IMR-90 (cell line): ENCODE data around the gene MTTP. TPM values are rescaled to one million over a fixed set of nuclear protein-coding genes. Genes with fewer than 3 reads are reported as not detected.

Experiments
- ATAC-seq: fragments of 200-7000 bp; cut with Tn5 transposase; 2 replicates; pipeline ENCODE4 v1.9.1; 2020; ENCODE audit warnings: low read depth, mild to moderate bottlenecking, moderate library complexity
- BruUV-seq: library from RNA; stranded (reverse); fragments of 400-500 nt; replicated peaks from 2 replicates; lab custom pipeline; 2021; lab: Mats Ljungman, UMichigan
- CTCF ChIA-PET: fragments of 300-600 bp; formaldehyde crosslinking; extraction: SDS; loops from one replicate; lab custom pipeline; 2021; ENCODE audit warnings: antibody characterized with exemption; lab: Yijun Ruan, JAX
- POLR2A ChIA-PET: fragments of 300-600 bp; sonication (Branson Sonifier 250); formaldehyde crosslinking; loops from one replicate; lab custom pipeline; 2022; ENCODE audit warnings: antibody characterized with exemption; ENCODE audit not compliant: unreplicated experiment; lab: Charles Lee
- DNase-seq: peaks from one replicate; pipeline ENCODE4 v3.0.0; 2013
- H2AFZ ChIP-seq: replicated peaks from 2 replicates; pipeline ENCODE3; 2013; ENCODE audit warnings: low read length, mild to moderate bottlenecking; ENCODE audit not compliant: poor library complexity
- H2AK5ac ChIP-seq: 2 replicates; pipeline ENCODE4 v1.6.1; 2013; ENCODE audit warnings: low read depth, low read length, inconsistent platforms
- H2AK9ac ChIP-seq: replicated peaks from 2 replicates; pipeline ENCODE3; 2013; ENCODE audit warnings: mild to moderate bottlenecking, low read depth, low read length, moderate library complexity; ENCODE audit not compliant: poor library complexity
- H2BK120ac ChIP-seq: 2 replicates; pipeline ENCODE4 v1.6.1; 2013; ENCODE audit warnings: low read depth, low read length, inconsistent platforms
- H2BK15ac ChIP-seq: 3 replicates; pipeline ENCODE4 v1.6.1; 2013; ENCODE audit warnings: low read depth, low read length, inconsistent platforms
- H2BK20ac ChIP-seq: 2 replicates; pipeline ENCODE4 v1.6.1; 2013; ENCODE audit warnings: low read depth, mild to moderate bottlenecking, inconsistent platforms, low read length, moderate library complexity
- H2BK5ac ChIP-seq: 2 replicates; pipeline ENCODE4 v1.6.1; 2013; ENCODE audit warnings: mild to moderate bottlenecking, low read depth, low read length, inconsistent platforms; ENCODE audit not compliant: poor library complexity, severe bottlenecking
- H3K14ac ChIP-seq: replicated peaks from 2 replicates; pipeline ENCODE4 v1.6.1; 2013; ENCODE audit warnings: low read depth, low read length, inconsistent platforms
- H3K18ac ChIP-seq: 2 replicates; pipeline ENCODE4 v1.6.1; 2013; ENCODE audit warnings: low read depth, low read length, control low read depth
- H3K23ac ChIP-seq: 2 replicates; pipeline ENCODE4 v1.6.1; 2013; ENCODE audit warnings: low read depth, low read length, inconsistent platforms
- H3K27ac ChIP-seq: 2 replicates; pipeline ENCODE4 v1.5.1; 2013; ENCODE audit warnings: mild to moderate bottlenecking, control low read depth, low read length; ENCODE audit not compliant: insufficient read depth
- H3K27me3 ChIP-seq: 2 replicates; pipeline ENCODE4 v1.6.1; 2013; ENCODE audit warnings: low read length; ENCODE audit not compliant: control insufficient read depth, insufficient read depth
- H3K36me3 ChIP-seq: 2 replicates; pipeline ENCODE4 v1.6.1; 2013; ENCODE audit warnings: low read length, mixed read lengths; ENCODE audit not compliant: control insufficient read depth, insufficient read depth
- H3K4ac ChIP-seq: 2 replicates; pipeline ENCODE4 v1.6.1; 2013; ENCODE audit warnings: low read depth, low read length, inconsistent platforms
- H3K4me1 ChIP-seq: 2 replicates; pipeline ENCODE4 v1.6.1; 2013; ENCODE audit warnings: low read length, mixed read lengths; ENCODE audit not compliant: control insufficient read depth, insufficient read depth
- H3K4me2 ChIP-seq: 2 replicates; pipeline ENCODE4 v1.6.1; 2013; ENCODE audit warnings: low read depth, mild to moderate bottlenecking, control low read depth, low read length, moderate library complexity
- H3K4me3 ChIP-seq: 2 replicates; pipeline ENCODE4 v1.5.1; 2013; ENCODE audit warnings: low read depth, mild to moderate bottlenecking, control low read depth, low read length, moderate library complexity; ENCODE audit not compliant: insufficient read depth
- H3K56ac ChIP-seq: 2 replicates; pipeline ENCODE4 v1.6.1; 2013; ENCODE audit warnings: low read length, inconsistent platforms; ENCODE audit not compliant: insufficient read depth; ENCODE audit errors: extremely low read depth
- H3K79me1 ChIP-seq, 2 experiments: 2 replicates each; pipeline ENCODE4 v1.6.1; 2013; ENCODE audit warnings: low read length in 2 of 2, inconsistent platforms in 1 of 2, low read depth in 1 of 2
- H3K9ac ChIP-seq: 2 replicates; pipeline ENCODE4 v1.6.1; 2013; ENCODE audit warnings: low read depth, low read length, control low read depth
- H3K9me1 ChIP-seq: 2 replicates; pipeline ENCODE4 v1.6.1; 2013; ENCODE audit warnings: low read length, inconsistent platforms; ENCODE audit not compliant: insufficient read depth
- H3K9me3 ChIP-seq: 2 replicates; pipeline ENCODE4 v1.6.1; 2013; ENCODE audit warnings: low read length; ENCODE audit not compliant: control insufficient read depth, insufficient read depth
- H4K20me1 ChIP-seq: 2 replicates; pipeline ENCODE4 v1.6.1; 2013; ENCODE audit warnings: low read length, inconsistent platforms; ENCODE audit not compliant: insufficient read depth
- H4K5ac ChIP-seq: 2 replicates; pipeline ENCODE4 v1.6.1; 2013; ENCODE audit warnings: mild to moderate bottlenecking, low read depth, low read length, control low read depth
- H4K8ac ChIP-seq, 2 experiments: 2 replicates each; pipeline ENCODE4 v1.6.1; 2013; ENCODE audit warnings: low read depth in 2 of 2, low read length in 2 of 2, control low read depth in 1 of 2, inconsistent platforms in 1 of 2
- H4K91ac ChIP-seq: 2 replicates; pipeline ENCODE4 v1.6.1; 2013; ENCODE audit warnings: low read depth, low read length, inconsistent platforms; ENCODE audit not compliant: insufficient read depth
- CHD1 ChIP-seq: IDR thresholded peaks from 2 replicates; pipeline ENCODE4 v1.6.1; 2012; ENCODE audit warnings: low read depth, low read length, improper control_type of control experiment
- FOS ChIP-seq: fragments of 150-350 bp; IDR thresholded peaks from 2 replicates; pipeline ENCODE4 v1.6.1; 2016; ENCODE audit warnings: low read depth, low read length
- POLR2A ChIP-seq: IDR thresholded peaks from 2 replicates; pipeline ENCODE4 v1.6.1; 2012; ENCODE audit warnings: mild to moderate bottlenecking, low read depth, low read length
- RAD21 ChIP-seq: IDR thresholded peaks from 2 replicates; pipeline ENCODE4 v1.6.1; 2012; ENCODE audit warnings: low read length, improper control_type of control experiment
- RCOR1 ChIP-seq: IDR thresholded peaks from 2 replicates; pipeline ENCODE4 v1.6.1; 2012; ENCODE audit warnings: mild to moderate bottlenecking, low read length, improper control_type of control experiment; ENCODE audit not compliant: insufficient replicate concordance
- SMC3 ChIP-seq: fragments of 150-350 bp; IDR thresholded peaks from 2 replicates; pipeline ENCODE4 v1.6.1; 2016; ENCODE audit warnings: low read depth, mild to moderate bottlenecking, antibody characterized with exemption, low read length, moderate library complexity
- WGBS, 2 experiments: methylation state at CpG; one replicate each; pipeline versions ENCODE4 v1.1.5 to v1.1.7; 2013; ENCODE audit warnings: missing lambda C conversion rate in 2 of 2; ENCODE audit not compliant: insufficient read length in 1 of 2; ENCODE audit errors: extremely low coverage in 2 of 2; 5-methylcytosine and 5-hydroxymethylcytosine counted together
- dilution Hi-C: fragments of 300-500 bp; cut with HindIII; formaldehyde crosslinking; loops from one replicate; pipeline ENCODE4 v1.14.3; 2018; ENCODE audit warnings: low sequenced_read_pairs; ENCODE audit not compliant: unreplicated experiment
- in situ Hi-C: fragments of 300-500 bp; cut with MboI; formaldehyde crosslinking; loops from 3 replicates; pipeline ENCODE4 v1.14.3; 2019; ENCODE audit warnings: low sequenced_read_pairs, inconsistent platforms, mixed read lengths
- intact Hi-C: fragments of 100-400 bp; cut with micrococcal nuclease; formaldehyde crosslinking; loops from 2 replicates; pipeline ENCODE4 v1.10.0; 2022
- polyA plus RNA-seq, 3 experiments: library from polyadenylated mRNA; depleted of rRNA; stranded (reverse); fragments of >200 nt; gene quantifications; 2 replicates each; pipeline ENCODE4 v1.2.3, GENCODE V29; 2012; ENCODE audit warnings: low replicate concordance in 1 of 3
- total RNA-seq: library from RNA; depleted of rRNA; stranded (reverse); fragments of >200 nt; gene quantifications from 2 replicates; pipeline ENCODE4 v1.2.3, GENCODE V29; 2012
- TF ChIP-seq, protein P1 (sequence below): fragments of 150-350 bp; IDR thresholded peaks from 2 replicates; pipeline ENCODE4 v1.6.1; 2017; ENCODE audit warnings: mild to moderate bottlenecking, antibody characterized with exemption, low read length, low read depth

MTTP gene
- total and polyA plus RNA-seq, 2 of the 4 experiments (the other 2 are of a cell fraction), result under 0.01 to 0.03 TPM

DNA sequence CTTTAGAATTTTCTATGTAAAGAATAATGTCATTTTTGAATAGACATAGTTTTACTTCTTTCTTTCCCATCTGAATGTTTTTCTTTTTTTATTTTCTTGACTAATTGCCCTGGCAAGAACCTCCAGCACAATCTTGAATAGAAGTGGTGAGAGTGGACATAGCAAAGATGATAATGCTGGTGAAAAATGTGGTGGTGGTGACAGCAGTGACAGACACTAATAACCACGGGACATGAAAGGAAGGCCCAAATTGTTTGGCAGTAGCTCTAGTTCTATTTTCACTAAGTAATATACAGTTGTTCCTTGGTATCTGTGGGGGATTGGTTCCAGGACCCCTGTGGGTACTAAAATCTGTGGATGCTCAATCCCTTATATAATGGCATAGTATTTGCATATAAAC lies 53.4 kb downstream of the MTTP start:
- no peak overlapping the region for H4K8ac ChIP-seq
- in situ Hi-C loops, result no loop called here

More for the DNA sequence above, 53.4 kb downstream of the MTTP start:
- Histone ChIP-seq H4K5ac (no peak overlapping the region), H2BK5ac (no peak overlapping the region), H3K4me2 (no peak overlapping the region), H3K23ac (no peak overlapping the region), H3K4me3 (no peak overlapping the region), H3K27ac (no peak overlapping the region), H2AFZ (no peak overlapping the region), H3K9ac (no peak overlapping the region), H3K36me3 (no peaks in the 10 kb centered on the region), H2BK120ac (no peak overlapping the region), H2BK15ac (no peak overlapping the region), H3K9me1 (no peaks in the 10 kb centered on the region), H4K20me1 (no peaks in the 10 kb centered on the region), H3K27me3 (no peaks in the 10 kb centered on the region), H3K56ac (no peak overlapping the region), H2AK5ac (no peak overlapping the region), H3K4ac (no peak overlapping the region), H3K18ac (no peak overlapping the region), H4K91ac (no peak overlapping the region), H3K14ac (no peak overlapping the region), H3K79me1 (no peaks in the 10 kb centered on the region), H2BK20ac (no peak overlapping the region), H2AK9ac (no peak overlapping the region), H3K9me3 (no peaks in the 10 kb centered on the region), H3K4me1 (no peaks in the 10 kb centered on the region)
- WGBS, 2 experiments, result no CpG with 5 or more reads among the region's 1 CpG
- ATAC-seq, result no peak
- CTCF ChIA-PET, result no interaction called here
- POLR2A ChIA-PET, result no interaction called here
- DNase-seq, result no peak
- intact Hi-C loops, result no loop called here
- no TSS peak for BruUV-seq
- TF ChIP-seq RCOR1 (no peak), POLR2A (no peak), SMC3 (no peak), FOS (no peak), RAD21 (no peak), CHD1 (no peak)
- TF ChIP-seq, protein P1, sequence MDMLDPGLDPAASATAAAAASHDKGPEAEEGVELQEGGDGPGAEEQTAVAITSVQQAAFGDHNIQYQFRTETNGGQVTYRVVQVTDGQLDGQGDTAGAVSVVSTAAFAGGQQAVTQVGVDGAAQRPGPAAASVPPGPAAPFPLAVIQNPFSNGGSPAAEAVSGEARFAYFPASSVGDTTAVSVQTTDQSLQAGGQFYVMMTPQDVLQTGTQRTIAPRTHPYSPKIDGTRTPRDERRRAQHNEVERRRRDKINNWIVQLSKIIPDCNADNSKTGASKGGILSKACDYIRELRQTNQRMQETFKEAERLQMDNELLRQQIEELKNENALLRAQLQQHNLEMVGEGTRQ, result no peak
- dilution Hi-C loops, result no loop called here
